Measurements from ENCODE around the gene PAM16.
A peak's percentile ranks its signal among the peaks of the same experiment; 100 is the strongest.

Gene PAM16

GRCh38 chr16:4306470-4307214 is 44.5 kb downstream of the PAM16 start:
- TF ChIP-seq CTCF (conservative IDR thresholded peaks at IDR 0.05; ENCODE audit: control insufficient read depth, insufficient read depth, low read depth, low read length), result no peak
- H3K4me3 ChIP-seq (ENCODE audit: control insufficient read depth, low read depth, low read length), result peak overlapping the region; percentile 61
- DNase-seq (ENCODE audit: low read depth), result no peak

GRCh38 chr16:4303973-4304372 is 47.1 kb downstream of the PAM16 start:
- no peak for TF ChIP-seq CTCF (conservative IDR thresholded peaks at IDR 0.05; ENCODE audit: control insufficient read depth, insufficient read depth, low read depth, low read length)
- H3K4me3 ChIP-seq (ENCODE audit: control insufficient read depth, low read depth, low read length), result no peak overlapping the region
- DNase-seq (ENCODE audit: low read depth), result no peak

GRCh38 chr16:4301968-4302367 is 49.2 kb downstream of the PAM16 start:
- no peak for DNase-seq (ENCODE audit: low read depth)
- TF ChIP-seq CTCF (conservative IDR thresholded peaks at IDR 0.05; ENCODE audit: control insufficient read depth, insufficient read depth, low read depth, low read length), result no peak
- no peak overlapping the region for H3K4me3 ChIP-seq (ENCODE audit: control insufficient read depth, low read depth, low read length)

- no peak for TF ChIP-seq CTCF (conservative IDR thresholded peaks at IDR 0.05; ENCODE audit: control insufficient read depth, insufficient read depth, low read depth, low read length)
- no peak for DNase-seq (ENCODE audit: low read depth)
- H3K4me3 ChIP-seq (ENCODE audit: control insufficient read depth, low read depth, low read length), result no peak overlapping the region
Measured at GRCh38 chr16:4301177-4301576, 49.9 kb downstream of the PAM16 start.

- H3K4me3 ChIP-seq (ENCODE audit: control insufficient read depth, low read depth, low read length), result peak overlapping the region; percentile 5
- no peak for TF ChIP-seq CTCF (conservative IDR thresholded peaks at IDR 0.05; ENCODE audit: control insufficient read depth, insufficient read depth, low read depth, low read length)
- DNase-seq (ENCODE audit: low read depth), result peak; percentile 91
Measured at GRCh38 chr16:4298761-4299522, 52.2 kb downstream of the PAM16 start.

GRCh38 chr16:4297480-4297879 is 53.6 kb downstream of the PAM16 start:
- no peak overlapping the region for H3K4me3 ChIP-seq (ENCODE audit: control insufficient read depth, low read depth, low read length)

More at GRCh38 chr16:4297480-4297879, 53.6 kb downstream of the PAM16 start:
- no peak for TF ChIP-seq CTCF (conservative IDR thresholded peaks at IDR 0.05; ENCODE audit: control insufficient read depth, insufficient read depth, low read depth, low read length)
- DNase-seq (ENCODE audit: low read depth), result no peak

All from fibroblast of mammary gland (primary cell).